K562 (cell line): Measurements from ENCODE around the gene VPS13D. TPM values are rescaled to one million over a fixed set of nuclear protein-coding genes. Genes with fewer than 3 reads are reported as not detected.
A peak's percentile ranks its signal among the peaks of the same experiment; 100 is the strongest.

Experiments used
- EP400 ChIP-seq: fragments of 450-650 bp; IDR thresholded peaks from 2 replicates; pipeline ENCODE4 v1.6.1; 2017; ENCODE audit warnings: antibody characterized with exemption, mild to moderate bottlenecking, moderate library complexity
- EZH2 ChIP-seq: IDR thresholded peaks from 2 replicates; pipeline ENCODE4 v1.6.1; 2012; ENCODE audit warnings: low read depth, mild to moderate bottlenecking, inconsistent platforms, low read length, borderline replicate concordance
- FOXK2 ChIP-seq, 2 experiments: fragments of 450-650 bp; IDR thresholded peaks in 1 of 2; conservative IDR thresholded peaks in 1 of 2; 2 replicates each; pipeline ENCODE4 v1.6.1; 2016; ENCODE audit warnings: low read depth in 2 of 2, mild to moderate bottlenecking in 1 of 2
- GABPB2 ChIP-seq: fragments of 250-450 bp; sonication (Bioruptor Pico); conservative IDR thresholded peaks from 2 replicates; pipeline ENCODE4 v1.5.1; 2021; ENCODE audit warnings: mild to moderate bottlenecking
- GTF2A2 ChIP-seq: IDR thresholded peaks from 2 replicates; pipeline ENCODE4 v1.6.1; 2016; ENCODE audit warnings: mild to moderate bottlenecking, missing genetic modification characterization, missing compliant biosample characterization
- HDGF ChIP-seq: fragments of 450-650 bp; IDR thresholded peaks from 2 replicates; pipeline ENCODE4 v1.6.1; 2016
- MEF2A ChIP-seq: IDR thresholded peaks from 2 replicates; pipeline ENCODE4 v1.6.1; 2011; ENCODE audit warnings: low read depth, mild to moderate bottlenecking, low read length, moderate library complexity; ENCODE audit not compliant: control insufficient read depth
- RBM17 ChIP-seq: fragments of 200-400 bp; formaldehyde crosslinking; IDR thresholded peaks from 2 replicates; pipeline ENCODE4 v1.6.1; 2017; ENCODE audit warnings: low read depth, mild to moderate bottlenecking, low read length, borderline replicate concordance
- TCF3 ChIP-seq: sonication (generic); formaldehyde crosslinking; IDR thresholded peaks from 2 replicates; pipeline ENCODE4 v1.4.0; 2020; ENCODE audit warnings: mild to moderate bottlenecking, missing genetic modification reagents
- ZNF280B ChIP-seq: fragments of 250-450 bp; sonication (Bioruptor Pico); IDR thresholded peaks from 2 replicates; pipeline ENCODE4 v1.5.1; 2021; ENCODE audit warnings: mild to moderate bottlenecking
- ZNF311 ChIP-seq: fragments of 250-450 bp; sonication (Bioruptor Pico); IDR thresholded peaks from 2 replicates; pipeline ENCODE4 v1.4.0; 2020; ENCODE audit warnings: mild to moderate bottlenecking, moderate library complexity
- ZNF431 ChIP-seq: sonication (generic); formaldehyde crosslinking; IDR thresholded peaks from 2 replicates; pipeline ENCODE4 v1.8.0; 2022; ENCODE audit warnings: mild to moderate bottlenecking, missing genetic modification reagents
- ZNF449 ChIP-seq: fragments of 250-450 bp; sonication (Bioruptor Pico); IDR thresholded peaks from 2 replicates; pipeline ENCODE4 v1.8.0; 2022; ENCODE audit warnings: moderate library complexity, mild to moderate bottlenecking, inconsistent platforms
- polyA plus RNA-seq, 8 experiments: library from polyadenylated mRNA; depleted of rRNA in 4 of 8; stranded (reverse) in 5 of 8; unstranded in 3 of 8; fragments of >200 nt; fragmentation: Nextera tagmentation in 2 of 8; fragmentation: Illumina TruSeq in 1 of 8; extraction: Ambion mirVana in 2 of 8; extraction: Trizol in 1 of 8; gene quantifications; 2 replicates each; pipeline versions ENCODE4 v1.2.1 to v1.2.3, GENCODE V29; 2011 to 2014; ENCODE audit warnings: inconsistent platforms in 1 of 8, missing spikeins in 1 of 8
- total RNA-seq, 7 experiments: library from RNA; depleted of rRNA in 6 of 7; stranded (reverse); fragments of >200 nt in 6 of 7; fragmentation: Illumina TruSeq in 2 of 7; extraction: Trizol in 2 of 7; gene quantifications; 2 replicates each; pipeline versions ENCODE4 v1.2.1 to v1.2.3, GENCODE V29; 2011 to 2021; ENCODE audit warnings: low replicate concordance in 1 of 7
- TF ChIP-seq, protein P1 (sequence below): fragments of 250-450 bp; sonication (Bioruptor Pico); IDR thresholded peaks from 2 replicates; pipeline ENCODE4 v1.8.0; 2021; ENCODE audit warnings: mild to moderate bottlenecking, moderate library complexity
- TF ChIP-seq, protein P2 (sequence below): fragments of 250-450 bp; sonication (Bioruptor Pico); IDR thresholded peaks from 2 replicates; pipeline ENCODE4 v1.4.0; 2020; ENCODE audit warnings: mild to moderate bottlenecking, moderate library complexity, borderline replicate concordance
- TF ChIP-seq, protein P3 (sequence below), 3 experiments: IDR thresholded peaks in 2 of 3; conservative IDR thresholded peaks in 1 of 3; 2 replicates each; pipeline ENCODE4 v1.5.1; 2011 to 2012; ENCODE audit warnings: low read length in 3 of 3, mild to moderate bottlenecking in 3 of 3, control low read depth in 2 of 3, improper control_type of control experiment in 1 of 3, inconsistent platforms in 1 of 3, low read depth in 1 of 3, mixed read lengths in 1 of 3, moderate library complexity in 1 of 3; ENCODE audit not compliant: insufficient read depth in 2 of 3

The VPS13D gene
- total and polyA plus RNA-seq, 9 of the 15 experiments (the other 6 are each of a cell fraction or from before 2014, with no cell fraction given) = 6.1 to 51.5 (median 38.5) TPM

DNA sequence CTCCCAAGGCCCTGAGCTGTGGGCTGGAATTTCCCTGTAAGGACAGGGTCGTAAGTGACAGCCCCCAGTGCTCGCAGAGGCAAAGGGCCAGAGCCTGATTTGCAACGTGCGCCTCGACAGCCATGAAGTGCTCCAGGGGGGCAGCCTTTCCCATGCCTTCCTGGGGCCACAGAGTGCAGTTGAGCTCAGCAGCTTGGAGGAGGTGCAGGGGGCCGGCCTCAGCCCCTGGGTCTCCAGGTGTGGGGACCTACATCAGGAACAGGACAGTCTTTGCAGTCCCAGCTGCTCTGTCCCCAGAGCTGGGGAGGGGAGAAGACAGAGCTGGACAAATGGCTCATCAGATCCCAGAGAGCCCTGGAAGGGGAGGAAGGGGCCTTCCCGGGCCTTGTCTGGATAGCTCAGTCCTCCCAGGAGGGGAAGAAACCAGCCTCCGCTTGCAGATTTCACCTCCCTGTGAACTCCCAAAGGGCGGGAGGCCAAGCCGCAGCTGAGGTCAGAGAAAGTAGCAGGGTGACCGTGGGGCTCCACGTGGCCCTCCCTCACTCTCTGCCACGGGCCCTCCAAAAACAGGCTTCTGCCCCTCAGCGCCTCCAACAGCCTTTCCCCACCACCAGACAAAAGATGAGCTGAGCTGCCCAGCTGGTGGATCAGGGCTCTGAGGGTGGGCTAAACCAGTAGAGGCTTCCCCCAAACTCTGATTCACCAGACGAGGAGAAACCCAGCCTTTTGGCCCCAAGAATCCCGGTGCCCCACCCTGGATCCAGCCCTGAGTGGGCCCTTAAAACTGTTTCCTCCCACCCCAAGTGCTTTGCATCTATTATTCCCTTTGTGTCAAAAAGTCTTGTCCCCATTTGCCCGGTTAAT lies 311.7 kb downstream of the VPS13D start (continued):
- TF ChIP-seq, protein P1, sequence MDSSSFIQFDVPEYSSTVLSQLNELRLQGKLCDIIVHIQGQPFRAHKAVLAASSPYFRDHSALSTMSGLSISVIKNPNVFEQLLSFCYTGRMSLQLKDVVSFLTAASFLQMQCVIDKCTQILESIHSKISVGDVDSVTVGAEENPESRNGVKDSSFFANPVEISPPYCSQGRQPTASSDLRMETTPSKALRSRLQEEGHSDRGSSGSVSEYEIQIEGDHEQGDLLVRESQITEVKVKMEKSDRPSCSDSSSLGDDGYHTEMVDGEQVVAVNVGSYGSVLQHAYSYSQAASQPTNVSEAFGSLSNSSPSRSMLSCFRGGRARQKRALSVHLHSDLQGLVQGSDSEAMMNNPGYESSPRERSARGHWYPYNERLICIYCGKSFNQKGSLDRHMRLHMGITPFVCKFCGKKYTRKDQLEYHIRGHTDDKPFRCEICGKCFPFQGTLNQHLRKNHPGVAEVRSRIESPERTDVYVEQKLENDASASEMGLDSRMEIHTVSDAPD (CRISPR knock-in tag) = no peak
- peak; percentile 24; the same call in 1 of the 2 replicates for TF ChIP-seq TCF3 (CRISPR knock-in tag)
- TF ChIP-seq ZNF431 = no peak
- peak; percentile 65; the same call in 1 of the 2 replicates for TF ChIP-seq EP400
- no peak for TF ChIP-seq GTF2A2 (tag)
- no peak for TF ChIP-seq EZH2
- no peak; the same call in 1 of the 2 replicates for TF ChIP-seq HDGF
- TF ChIP-seq, protein P2, sequence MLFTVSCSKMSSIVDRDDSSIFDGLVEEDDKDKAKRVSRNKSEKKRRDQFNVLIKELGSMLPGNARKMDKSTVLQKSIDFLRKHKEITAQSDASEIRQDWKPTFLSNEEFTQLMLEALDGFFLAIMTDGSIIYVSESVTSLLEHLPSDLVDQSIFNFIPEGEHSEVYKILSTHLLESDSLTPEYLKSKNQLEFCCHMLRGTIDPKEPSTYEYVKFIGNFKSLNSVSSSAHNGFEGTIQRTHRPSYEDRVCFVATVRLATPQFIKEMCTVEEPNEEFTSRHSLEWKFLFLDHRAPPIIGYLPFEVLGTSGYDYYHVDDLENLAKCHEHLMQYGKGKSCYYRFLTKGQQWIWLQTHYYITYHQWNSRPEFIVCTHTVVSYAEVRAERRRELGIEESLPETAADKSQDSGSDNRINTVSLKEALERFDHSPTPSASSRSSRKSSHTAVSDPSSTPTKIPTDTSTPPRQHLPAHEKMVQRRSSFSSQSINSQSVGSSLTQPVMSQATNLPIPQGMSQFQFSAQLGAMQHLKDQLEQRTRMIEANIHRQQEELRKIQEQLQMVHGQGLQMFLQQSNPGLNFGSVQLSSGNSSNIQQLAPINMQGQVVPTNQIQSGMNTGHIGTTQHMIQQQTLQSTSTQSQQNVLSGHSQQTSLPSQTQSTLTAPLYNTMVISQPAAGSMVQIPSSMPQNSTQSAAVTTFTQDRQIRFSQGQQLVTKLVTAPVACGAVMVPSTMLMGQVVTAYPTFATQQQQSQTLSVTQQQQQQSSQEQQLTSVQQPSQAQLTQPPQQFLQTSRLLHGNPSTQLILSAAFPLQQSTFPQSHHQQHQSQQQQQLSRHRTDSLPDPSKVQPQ (CRISPR knock-in tag) = no peak
- no peak for TF ChIP-seq MEF2A
- TF ChIP-seq, protein P3, sequence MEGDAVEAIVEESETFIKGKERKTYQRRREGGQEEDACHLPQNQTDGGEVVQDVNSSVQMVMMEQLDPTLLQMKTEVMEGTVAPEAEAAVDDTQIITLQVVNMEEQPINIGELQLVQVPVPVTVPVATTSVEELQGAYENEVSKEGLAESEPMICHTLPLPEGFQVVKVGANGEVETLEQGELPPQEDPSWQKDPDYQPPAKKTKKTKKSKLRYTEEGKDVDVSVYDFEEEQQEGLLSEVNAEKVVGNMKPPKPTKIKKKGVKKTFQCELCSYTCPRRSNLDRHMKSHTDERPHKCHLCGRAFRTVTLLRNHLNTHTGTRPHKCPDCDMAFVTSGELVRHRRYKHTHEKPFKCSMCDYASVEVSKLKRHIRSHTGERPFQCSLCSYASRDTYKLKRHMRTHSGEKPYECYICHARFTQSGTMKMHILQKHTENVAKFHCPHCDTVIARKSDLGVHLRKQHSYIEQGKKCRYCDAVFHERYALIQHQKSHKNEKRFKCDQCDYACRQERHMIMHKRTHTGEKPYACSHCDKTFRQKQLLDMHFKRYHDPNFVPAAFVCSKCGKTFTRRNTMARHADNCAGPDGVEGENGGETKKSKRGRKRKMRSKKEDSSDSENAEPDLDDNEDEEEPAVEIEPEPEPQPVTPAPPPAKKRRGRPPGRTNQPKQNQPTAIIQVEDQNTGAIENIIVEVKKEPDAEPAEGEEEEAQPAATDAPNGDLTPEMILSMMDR (IDR thresholded peaks at IDR 0.05 in 2 of 3, conservative IDR thresholded peaks at IDR 0.05 in 1 of 3; ENCODE audit: insufficient read depth in 2 of 3, low read depth in 1 of 3, low read length in 3 of 3) = no peak
- peak; percentile 75; the same call in 1 of the 2 replicates for TF ChIP-seq ZNF311
- 0 out of 2 replicates have a peak, but pooled peaks have one; percentile 15 for TF ChIP-seq ZNF449 (CRISPR knock-in tag)
- TF ChIP-seq FOXK2 (conservative IDR thresholded peaks at IDR 0.05 in 1 of 2, IDR thresholded peaks at IDR 0.05 in 1 of 2; ENCODE audit: low read depth in 2 of 2) = no peak
- TF ChIP-seq RBM17 = no peak
- no peak for TF ChIP-seq ZNF280B (CRISPR knock-in tag)
- no peak for TF ChIP-seq GABPB2 (CRISPR knock-in tag)
